HepG2 (cell line): ENCODE results near the gene VASN. TPM values are rescaled to one million over a fixed set of nuclear protein-coding genes. Genes with fewer than 3 reads are reported as not detected.
A peak's percentile ranks its signal among the peaks of the same experiment; 100 is the strongest.

Experiments
- ARNTL ChIP-seq: sonication (generic); formaldehyde crosslinking; IDR thresholded peaks from 2 replicates; pipeline ENCODE4 v1.4.0; 2020; ENCODE audit warnings: mild to moderate bottlenecking, missing genetic modification reagents
- CEBPB ChIP-seq: IDR thresholded peaks from 2 replicates; pipeline ENCODE4 v1.6.1; 2011; ENCODE audit warnings: low read depth, low read length, improper control_type of control experiment, borderline replicate concordance
- PHF8 ChIP-seq: sonication (generic); formaldehyde crosslinking; IDR thresholded peaks from 2 replicates; pipeline ENCODE4 v1.5.0; 2020; ENCODE audit warnings: missing genetic modification reagents
- RBM22 ChIP-seq: fragments of 200-400 bp; formaldehyde crosslinking; optimal IDR thresholded peaks from 2 replicates; pipeline ENCODE3; 2017; ENCODE audit warnings: mild to moderate bottlenecking, low read length, moderate library complexity
- SP2 ChIP-seq: sonication (generic); formaldehyde crosslinking; IDR thresholded peaks from 2 replicates; pipeline ENCODE4 v1.5.1; 2020; ENCODE audit warnings: mild to moderate bottlenecking, missing genetic modification reagents
- THYN1 ChIP-seq: sonication (generic); formaldehyde crosslinking; IDR thresholded peaks from 2 replicates; pipeline ENCODE4 v1.8.1; 2023; ENCODE audit warnings: low read depth, mild to moderate bottlenecking, moderate library complexity, missing genetic modification reagents, borderline replicate concordance
- ZFP82 ChIP-seq: sonication (generic); formaldehyde crosslinking; IDR thresholded peaks from 2 replicates; pipeline ENCODE4 v1.5.1; 2020; ENCODE audit warnings: mild to moderate bottlenecking, missing genetic modification reagents, borderline replicate concordance
- ZNF225 ChIP-seq: sonication (generic); formaldehyde crosslinking; IDR thresholded peaks from 2 replicates; pipeline ENCODE4 v1.4.0; 2020; ENCODE audit warnings: mild to moderate bottlenecking, missing genetic modification reagents
- ZNF329 ChIP-seq: sonication (generic); formaldehyde crosslinking; IDR thresholded peaks from 2 replicates; pipeline ENCODE4 v1.9.0; 2021; ENCODE audit warnings: low read depth, mild to moderate bottlenecking, missing genetic modification reagents
- ZNF343 ChIP-seq: sonication (generic); formaldehyde crosslinking; IDR thresholded peaks from 2 replicates; pipeline ENCODE4 v1.4.0; 2020; ENCODE audit warnings: mild to moderate bottlenecking, missing genetic modification reagents
- ZSCAN22 ChIP-seq: sonication (generic); formaldehyde crosslinking; IDR thresholded peaks from 2 replicates; pipeline ENCODE4 v1.4.0; 2020; ENCODE audit warnings: mild to moderate bottlenecking, missing genetic modification reagents
- polyA plus RNA-seq, 8 experiments: library from polyadenylated mRNA; depleted of rRNA in 3 of 8; stranded (reverse) in 7 of 8; unstranded in 1 of 8; fragments of >200 nt; fragmentation: Illumina TruSeq in 4 of 8; extraction: Trizol in 4 of 8; gene quantifications; 2 replicates each; pipeline versions ENCODE4 v1.2.1 to v1.2.3, GENCODE V29; 2011 to 2016; ENCODE audit warnings: low read depth in 4 of 8, missing spikeins in 1 of 8, mixed read lengths in 1 of 8; ENCODE audit not compliant: insufficient read depth in 1 of 8
- total RNA-seq, 5 experiments: library from RNA; depleted of rRNA; stranded (reverse); fragments of >200 nt; fragmentation: Illumina TruSeq; extraction: Trizol; gene quantifications; 2 replicates each; pipeline ENCODE4 v1.2.3, GENCODE V29; 2016; ENCODE audit warnings: low read depth in 1 of 5
- TF ChIP-seq, protein P1 (sequence below): sonication (generic); formaldehyde crosslinking; IDR thresholded peaks from 2 replicates; pipeline ENCODE4 v1.4.0; 2020; ENCODE audit warnings: missing genetic modification reagents
- TF ChIP-seq, protein P2 (sequence below): sonication (generic); formaldehyde crosslinking; IDR thresholded peaks from 2 replicates; pipeline ENCODE4 v1.8.1; 2022; ENCODE audit warnings: low read depth, mild to moderate bottlenecking, missing genetic modification reagents
- TF ChIP-seq, protein P3 (sequence below): sonication (generic); formaldehyde crosslinking; IDR thresholded peaks from 2 replicates; pipeline ENCODE4 v1.8.1; 2023; ENCODE audit warnings: missing genetic modification reagents, inconsistent platforms, borderline replicate concordance
- TF ChIP-seq, protein P4 (sequence below): IDR thresholded peaks from 2 replicates; pipeline ENCODE4 v1.6.1; 2016; ENCODE audit warnings: missing biosample characterization, missing genetic modification reagents, low read depth
- TF ChIP-seq, protein P5 (sequence below): sonication (generic); formaldehyde crosslinking; IDR thresholded peaks from 2 replicates; pipeline ENCODE4 v1.4.0; 2020; ENCODE audit warnings: missing genetic modification reagents, borderline replicate concordance
- TF ChIP-seq, protein P6 (sequence below): sonication (generic); formaldehyde crosslinking; IDR thresholded peaks from 2 replicates; pipeline ENCODE4 v1.9.0; 2022; ENCODE audit warnings: missing genetic modification reagents, mild to moderate bottlenecking, borderline replicate concordance

Gene VASN
- total and polyA plus RNA-seq, 2 of the 13 experiments (the other 11 are each of a cell fraction or from before 2014, with no cell fraction given), result 8.4 to 18.2 TPM

DNA sequence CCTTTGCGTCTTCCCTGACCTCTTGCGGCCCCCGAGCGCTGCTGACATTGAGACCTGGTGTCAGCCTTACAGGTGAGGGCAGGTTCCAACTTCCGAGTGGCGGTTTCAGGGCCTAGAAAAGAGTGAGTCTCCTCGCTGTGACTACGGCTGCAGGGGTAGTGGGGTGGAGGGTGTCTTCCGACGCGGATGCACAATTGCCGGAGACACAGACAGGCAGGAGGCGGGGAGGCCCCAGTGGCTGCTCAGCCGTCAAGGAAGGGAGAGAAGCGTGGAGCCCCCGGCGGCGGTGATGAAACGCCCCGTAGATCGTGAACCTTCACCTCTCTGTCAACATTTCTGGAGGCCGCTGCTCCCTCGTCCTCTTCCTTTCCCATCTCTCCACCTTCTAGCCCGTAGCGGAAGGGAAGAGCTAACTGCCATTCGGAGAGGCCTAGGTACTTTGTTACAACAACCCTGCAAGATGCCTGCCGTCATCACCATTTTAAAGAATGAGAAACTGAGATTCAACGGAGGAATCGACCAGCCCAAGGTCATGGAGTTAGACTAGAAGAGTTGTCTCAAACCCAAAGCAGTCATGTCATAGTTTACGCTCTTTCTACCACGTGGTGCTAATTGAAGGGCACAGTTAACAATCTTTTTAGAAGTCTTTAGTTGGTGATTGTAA lies 54.5 kb downstream of the VASN start (continued):
- TF ChIP-seq, protein P1, sequence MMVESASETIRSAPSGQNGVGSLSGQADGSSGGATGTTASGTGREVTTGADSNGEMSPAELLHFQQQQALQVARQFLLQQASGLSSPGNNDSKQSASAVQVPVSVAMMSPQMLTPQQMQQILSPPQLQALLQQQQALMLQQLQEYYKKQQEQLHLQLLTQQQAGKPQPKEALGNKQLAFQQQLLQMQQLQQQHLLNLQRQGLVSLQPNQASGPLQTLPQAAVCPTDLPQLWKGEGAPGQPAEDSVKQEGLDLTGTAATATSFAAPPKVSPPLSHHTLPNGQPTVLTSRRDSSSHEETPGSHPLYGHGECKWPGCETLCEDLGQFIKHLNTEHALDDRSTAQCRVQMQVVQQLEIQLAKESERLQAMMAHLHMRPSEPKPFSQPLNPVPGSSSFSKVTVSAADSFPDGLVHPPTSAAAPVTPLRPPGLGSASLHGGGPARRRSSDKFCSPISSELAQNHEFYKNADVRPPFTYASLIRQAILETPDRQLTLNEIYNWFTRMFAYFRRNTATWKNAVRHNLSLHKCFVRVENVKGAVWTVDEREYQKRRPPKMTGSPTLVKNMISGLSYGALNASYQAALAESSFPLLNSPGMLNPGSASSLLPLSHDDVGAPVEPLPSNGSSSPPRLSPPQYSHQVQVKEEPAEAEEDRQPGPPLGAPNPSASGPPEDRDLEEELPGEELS, result peak; percentile 61; the same call in 1 of the 2 replicates
- TF ChIP-seq ZSCAN22, result peak; percentile 35; the same call in 1 of the 2 replicates
- 0 out of 2 replicates have a peak, but pooled peaks have one; percentile 65 for TF ChIP-seq ZNF225 (CRISPR knock-in tag)
- TF ChIP-seq, protein P2, sequence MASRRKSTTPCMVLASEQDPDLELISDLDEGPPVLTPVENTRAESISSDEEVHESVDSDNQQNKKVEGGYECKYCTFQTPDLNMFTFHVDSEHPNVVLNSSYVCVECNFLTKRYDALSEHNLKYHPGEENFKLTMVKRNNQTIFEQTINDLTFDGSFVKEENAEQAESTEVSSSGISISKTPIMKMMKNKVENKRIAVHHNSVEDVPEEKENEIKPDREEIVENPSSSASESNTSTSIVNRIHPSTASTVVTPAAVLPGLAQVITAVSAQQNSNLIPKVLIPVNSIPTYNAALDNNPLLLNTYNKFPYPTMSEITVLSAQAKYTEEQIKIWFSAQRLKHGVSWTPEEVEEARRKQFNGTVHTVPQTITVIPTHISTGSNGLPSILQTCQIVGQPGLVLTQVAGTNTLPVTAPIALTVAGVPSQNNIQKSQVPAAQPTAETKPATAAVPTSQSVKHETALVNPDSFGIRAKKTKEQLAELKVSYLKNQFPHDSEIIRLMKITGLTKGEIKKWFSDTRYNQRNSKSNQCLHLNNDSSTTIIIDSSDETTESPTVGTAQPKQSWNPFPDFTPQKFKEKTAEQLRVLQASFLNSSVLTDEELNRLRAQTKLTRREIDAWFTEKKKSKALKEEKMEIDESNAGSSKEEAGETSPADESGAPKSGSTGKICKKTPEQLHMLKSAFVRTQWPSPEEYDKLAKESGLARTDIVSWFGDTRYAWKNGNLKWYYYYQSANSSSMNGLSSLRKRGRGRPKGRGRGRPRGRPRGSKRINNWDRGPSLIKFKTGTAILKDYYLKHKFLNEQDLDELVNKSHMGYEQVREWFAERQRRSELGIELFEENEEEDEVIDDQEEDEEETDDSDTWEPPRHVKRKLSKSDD (CRISPR knock-in tag), result no peak; the same call in 1 of the 2 replicates
- TF ChIP-seq, protein P3, sequence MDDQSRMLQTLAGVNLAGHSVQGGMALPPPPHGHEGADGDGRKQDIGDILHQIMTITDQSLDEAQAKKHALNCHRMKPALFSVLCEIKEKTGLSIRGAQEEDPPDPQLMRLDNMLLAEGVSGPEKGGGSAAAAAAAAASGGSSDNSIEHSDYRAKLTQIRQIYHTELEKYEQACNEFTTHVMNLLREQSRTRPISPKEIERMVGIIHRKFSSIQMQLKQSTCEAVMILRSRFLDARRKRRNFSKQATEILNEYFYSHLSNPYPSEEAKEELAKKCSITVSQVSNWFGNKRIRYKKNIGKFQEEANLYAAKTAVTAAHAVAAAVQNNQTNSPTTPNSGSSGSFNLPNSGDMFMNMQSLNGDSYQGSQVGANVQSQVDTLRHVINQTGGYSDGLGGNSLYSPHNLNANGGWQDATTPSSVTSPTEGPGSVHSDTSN (CRISPR knock-in tag), result 0 out of 2 replicates have a peak, but pooled peaks have one; percentile 14
- peak; percentile 58 for TF ChIP-seq SP2 (CRISPR knock-in tag)
- 0 out of 2 replicates have a peak, but pooled peaks have one; percentile 85 for TF ChIP-seq THYN1 (CRISPR knock-in tag)
- peak; percentile 37 for TF ChIP-seq RBM22
- TF ChIP-seq, protein P4, sequence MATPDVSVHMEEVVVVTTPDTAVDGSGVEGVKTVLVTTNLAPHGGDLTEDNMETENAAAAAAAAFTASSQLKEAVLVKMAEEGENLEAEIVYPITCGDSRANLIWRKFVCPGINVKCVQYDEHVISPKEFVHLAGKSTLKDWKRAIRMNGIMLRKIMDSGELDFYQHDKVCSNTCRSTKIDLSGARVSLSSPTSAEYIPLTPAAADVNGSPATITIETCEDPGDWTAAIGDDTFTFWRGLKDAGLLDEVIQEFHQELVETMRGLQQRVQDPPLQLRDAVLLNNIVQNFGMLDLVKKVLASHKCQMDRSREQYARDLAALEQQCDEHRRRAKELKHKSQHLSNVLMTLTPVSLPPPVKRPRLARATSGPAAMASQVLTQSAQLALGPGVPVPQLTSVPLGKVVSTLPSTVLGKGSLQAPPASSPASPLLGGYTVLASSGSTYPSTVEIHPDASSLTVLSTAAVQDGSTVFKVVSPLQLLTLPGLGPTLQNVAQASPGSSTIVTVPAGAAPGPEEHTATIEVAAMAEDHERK (CRISPR knock-in tag), result no peak
- TF ChIP-seq ZNF343 (CRISPR knock-in tag), result peak; percentile 88; the same call in 1 of the 2 replicates
- peak; percentile 82; the same call in 1 of the 2 replicates for TF ChIP-seq ZNF329
- TF ChIP-seq PHF8 (CRISPR knock-in tag), result peak; percentile 38
- TF ChIP-seq, protein P5, sequence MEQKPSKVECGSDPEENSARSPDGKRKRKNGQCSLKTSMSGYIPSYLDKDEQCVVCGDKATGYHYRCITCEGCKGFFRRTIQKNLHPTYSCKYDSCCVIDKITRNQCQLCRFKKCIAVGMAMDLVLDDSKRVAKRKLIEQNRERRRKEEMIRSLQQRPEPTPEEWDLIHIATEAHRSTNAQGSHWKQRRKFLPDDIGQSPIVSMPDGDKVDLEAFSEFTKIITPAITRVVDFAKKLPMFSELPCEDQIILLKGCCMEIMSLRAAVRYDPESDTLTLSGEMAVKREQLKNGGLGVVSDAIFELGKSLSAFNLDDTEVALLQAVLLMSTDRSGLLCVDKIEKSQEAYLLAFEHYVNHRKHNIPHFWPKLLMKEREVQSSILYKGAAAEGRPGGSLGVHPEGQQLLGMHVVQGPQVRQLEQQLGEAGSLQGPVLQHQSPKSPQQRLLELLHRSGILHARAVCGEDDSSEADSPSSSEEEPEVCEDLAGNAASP (CRISPR knock-in tag), result peak; percentile 42; the same call in 1 of the 2 replicates
- TF ChIP-seq, protein P6, sequence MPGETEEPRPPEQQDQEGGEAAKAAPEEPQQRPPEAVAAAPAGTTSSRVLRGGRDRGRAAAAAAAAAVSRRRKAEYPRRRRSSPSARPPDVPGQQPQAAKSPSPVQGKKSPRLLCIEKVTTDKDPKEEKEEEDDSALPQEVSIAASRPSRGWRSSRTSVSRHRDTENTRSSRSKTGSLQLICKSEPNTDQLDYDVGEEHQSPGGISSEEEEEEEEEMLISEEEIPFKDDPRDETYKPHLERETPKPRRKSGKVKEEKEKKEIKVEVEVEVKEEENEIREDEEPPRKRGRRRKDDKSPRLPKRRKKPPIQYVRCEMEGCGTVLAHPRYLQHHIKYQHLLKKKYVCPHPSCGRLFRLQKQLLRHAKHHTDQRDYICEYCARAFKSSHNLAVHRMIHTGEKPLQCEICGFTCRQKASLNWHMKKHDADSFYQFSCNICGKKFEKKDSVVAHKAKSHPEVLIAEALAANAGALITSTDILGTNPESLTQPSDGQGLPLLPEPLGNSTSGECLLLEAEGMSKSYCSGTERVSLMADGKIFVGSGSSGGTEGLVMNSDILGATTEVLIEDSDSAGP (CRISPR knock-in tag), result peak; percentile 75; the same call in 1 of the 2 replicates
- TF ChIP-seq ARNTL (CRISPR knock-in tag), result peak; percentile 58; the same call in 1 of the 2 replicates
- TF ChIP-seq CEBPB, result peak; percentile 88
- peak; percentile 27; the same call in 1 of the 2 replicates for TF ChIP-seq ZFP82
